Mucosa of gallbladder (tissue), 1 donor: ENCODE measurements around the gene MAOB. TPM values are rescaled to one million over a fixed set of nuclear protein-coding genes. Genes with fewer than 3 reads are reported as not detected.
A peak's percentile ranks its signal among the peaks of the same experiment; 100 is the strongest.

Source experiments
- DNase-seq: peaks from one replicate; pipeline ENCODE4 v3.0.0-alpha.2; 2020; ENCODE audit warnings: low spot score
- total RNA-seq: library from RNA; stranded (reverse); gene quantifications from one replicate; pipeline ENCODE4 v1.2.1, GENCODE V29; 2021
- donor health status: DM: no; HTN: no; CAD: no.

MAOB gene
- total RNA-seq, 1 donor from 2014 or later, result 40.9 TPM

DNA sequence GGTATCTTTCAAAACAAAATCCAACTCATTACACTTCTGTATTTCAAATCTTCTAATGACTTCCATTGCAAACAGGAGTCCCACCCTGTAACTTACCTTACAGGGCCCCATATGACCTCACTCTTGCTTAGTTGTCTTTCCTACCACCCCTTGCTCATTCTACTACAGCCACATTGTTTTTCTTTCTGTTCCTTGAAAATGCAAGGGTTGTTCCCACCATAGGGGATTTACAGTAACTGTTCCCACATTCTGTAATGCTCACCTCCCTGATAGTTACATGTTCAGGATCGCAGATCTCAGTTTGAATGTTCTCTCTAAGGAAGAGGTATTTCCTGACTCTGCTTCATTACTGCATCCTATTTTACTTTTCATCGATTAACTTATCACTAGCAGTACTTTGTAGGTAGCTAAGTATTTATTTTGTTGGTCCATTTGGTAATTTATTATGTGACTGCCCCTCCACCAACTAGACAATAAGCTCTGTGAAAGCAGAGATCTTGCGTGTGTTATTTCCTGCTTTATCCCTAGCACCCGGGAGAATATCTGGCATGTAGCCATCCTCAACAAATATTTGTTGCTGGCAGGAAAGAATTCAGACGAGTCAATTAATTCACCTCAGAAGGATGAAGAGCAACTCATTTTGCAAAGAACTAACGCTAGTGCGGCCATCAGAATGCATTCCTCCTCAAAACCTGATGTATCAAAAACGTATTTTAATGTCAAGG is 21.4 kb downstream of the MAOB start:
- DNase-seq, result peak; percentile 67

DNA sequence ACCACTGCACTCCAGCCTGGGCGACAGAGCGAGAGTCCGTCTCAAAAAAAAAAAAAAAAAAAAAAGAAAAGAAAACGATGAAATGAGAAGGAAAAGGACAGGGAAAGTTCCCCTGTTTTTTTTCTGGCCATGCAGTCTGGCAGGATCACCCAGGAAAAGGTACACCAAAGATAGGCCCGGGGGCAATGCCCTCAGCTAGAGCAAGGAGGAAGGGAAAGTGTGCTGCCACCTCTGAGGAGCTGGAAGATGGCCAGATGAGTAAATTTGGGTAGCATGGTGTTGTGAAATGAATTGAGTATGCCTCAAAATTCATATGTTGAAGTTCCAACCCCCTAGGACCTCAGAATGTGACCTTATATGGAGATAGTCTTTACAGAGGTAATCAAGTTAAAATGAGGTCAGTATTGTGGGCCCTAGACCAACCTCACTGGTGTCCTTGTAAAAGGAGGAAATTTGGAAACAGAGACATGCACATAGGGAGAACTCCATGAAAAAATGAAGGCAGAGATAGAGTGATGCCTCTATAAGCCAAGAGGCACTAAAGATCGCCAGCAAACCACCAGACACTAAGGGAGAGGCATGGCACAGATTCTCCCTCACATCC is 28.9 kb downstream of the MAOB start:
- no peak for DNase-seq

DNA sequence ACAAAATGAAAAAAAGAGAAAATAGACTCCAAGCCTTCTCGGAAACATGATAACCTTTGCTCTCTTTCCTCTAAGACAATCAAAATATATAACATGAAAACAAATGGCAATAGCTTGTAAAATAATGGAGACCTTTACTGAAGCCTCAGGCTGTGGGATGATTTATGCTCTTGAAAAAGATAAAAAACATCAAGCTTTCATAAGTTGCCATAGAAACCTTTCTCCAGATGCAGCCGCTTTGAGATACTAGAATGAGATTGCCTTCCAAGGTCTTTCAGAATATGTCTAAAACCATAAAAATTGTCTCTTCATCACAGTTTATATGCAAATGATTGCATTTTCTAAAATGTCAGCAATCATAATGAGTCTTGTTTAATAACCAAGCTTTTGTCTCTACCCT is 31.6 kb downstream of the MAOB start:
- no peak for DNase-seq

DNA sequence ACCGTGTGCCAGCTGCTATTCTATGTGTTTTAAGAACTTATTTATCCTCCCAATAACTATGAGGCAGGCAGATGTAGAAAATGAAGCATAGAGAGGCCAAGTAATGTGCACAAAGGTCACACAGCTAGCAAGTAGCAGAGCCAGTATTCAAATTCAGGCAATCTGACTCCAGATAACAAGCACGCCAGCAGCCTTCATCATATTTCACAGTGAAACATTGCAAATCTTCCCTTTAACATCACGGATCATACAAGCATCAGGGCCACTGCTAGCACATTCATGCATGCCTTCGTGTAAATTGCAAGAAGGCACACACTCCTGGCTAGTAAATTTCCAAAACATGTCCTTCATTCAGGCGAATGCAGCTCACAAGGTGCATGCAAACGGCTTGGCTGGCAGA is 33.1 kb downstream of the MAOB start:
- DNase-seq, result no peak

DNA sequence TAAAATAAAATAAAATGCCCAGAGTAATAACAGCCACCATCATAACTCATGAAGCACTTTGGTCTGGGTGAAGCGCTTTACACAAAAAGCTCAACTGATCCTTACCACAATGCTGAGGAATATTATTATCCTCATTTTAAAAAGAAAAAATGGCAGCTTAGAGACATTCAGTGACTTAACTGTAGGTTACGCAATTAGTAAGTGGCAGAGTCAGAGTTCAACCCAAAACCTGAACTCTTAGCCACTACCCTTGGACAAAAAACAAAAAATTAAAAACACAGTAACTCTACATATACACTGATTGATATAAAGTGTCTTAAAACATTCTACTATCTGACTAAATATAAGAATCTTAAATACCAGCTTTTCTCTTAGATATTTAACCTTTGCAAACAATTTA is 34.9 kb downstream of the MAOB start:
- no peak for DNase-seq

DNA sequence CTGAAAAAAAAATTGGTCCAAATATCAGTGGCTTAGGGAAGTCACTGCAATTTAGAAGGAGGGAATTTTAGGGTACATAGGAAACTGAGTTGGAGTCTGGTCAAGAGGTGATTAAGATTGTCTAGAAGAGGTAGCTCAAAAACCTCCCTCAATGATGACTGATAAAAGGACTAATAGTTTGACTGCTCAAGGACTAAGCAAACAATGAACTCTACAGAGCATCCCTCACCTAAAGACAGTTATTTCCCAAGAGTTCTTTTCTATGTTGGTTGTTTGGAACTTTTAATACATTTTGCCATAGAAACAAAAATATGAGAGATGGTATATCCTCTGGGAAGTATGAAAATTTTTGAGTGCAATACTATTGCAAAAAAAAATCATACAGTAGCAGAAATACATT is 35.7 kb downstream of the MAOB start:
- no peak for DNase-seq

DNA sequence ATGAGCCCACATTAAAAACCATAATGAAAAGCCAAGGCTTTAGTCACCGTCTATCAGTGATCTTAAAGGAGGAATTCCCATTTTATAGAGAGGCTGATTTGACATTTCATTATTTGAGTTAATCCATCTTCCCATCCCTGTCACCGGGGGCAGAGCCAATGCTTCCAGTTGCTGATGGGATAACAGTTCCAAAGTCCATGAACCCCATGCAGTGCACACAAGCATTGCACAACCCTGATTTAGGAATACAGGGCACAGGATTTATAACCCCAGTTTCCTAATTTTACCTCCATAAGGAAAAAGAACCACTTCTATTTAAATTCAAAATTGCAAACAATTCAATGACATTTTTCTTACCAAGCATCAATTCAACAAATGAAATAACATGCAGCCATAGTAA is 36.5 kb downstream of the MAOB start:
- DNase-seq, result no peak

DNA sequence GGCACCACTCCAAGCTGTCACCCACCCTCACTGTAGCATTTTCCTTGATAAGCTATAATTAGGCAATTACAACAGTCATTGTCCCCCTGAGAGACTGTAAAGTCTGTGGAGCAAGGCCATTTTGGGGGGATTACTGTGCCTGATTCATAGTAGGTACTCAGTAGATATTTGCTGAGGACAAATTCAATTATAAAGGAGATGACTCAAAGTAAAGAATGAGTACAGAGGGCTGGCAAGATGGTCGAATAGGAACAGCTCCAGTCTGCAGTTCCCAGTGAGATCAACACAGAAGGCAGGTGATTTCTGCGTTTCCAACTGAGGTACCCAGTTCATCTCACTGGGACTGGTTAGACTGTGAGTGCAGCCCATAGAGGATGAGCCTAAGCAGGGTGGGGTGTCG is 42.0 kb downstream of the MAOB start:
- DNase-seq, result no peak

DNA sequence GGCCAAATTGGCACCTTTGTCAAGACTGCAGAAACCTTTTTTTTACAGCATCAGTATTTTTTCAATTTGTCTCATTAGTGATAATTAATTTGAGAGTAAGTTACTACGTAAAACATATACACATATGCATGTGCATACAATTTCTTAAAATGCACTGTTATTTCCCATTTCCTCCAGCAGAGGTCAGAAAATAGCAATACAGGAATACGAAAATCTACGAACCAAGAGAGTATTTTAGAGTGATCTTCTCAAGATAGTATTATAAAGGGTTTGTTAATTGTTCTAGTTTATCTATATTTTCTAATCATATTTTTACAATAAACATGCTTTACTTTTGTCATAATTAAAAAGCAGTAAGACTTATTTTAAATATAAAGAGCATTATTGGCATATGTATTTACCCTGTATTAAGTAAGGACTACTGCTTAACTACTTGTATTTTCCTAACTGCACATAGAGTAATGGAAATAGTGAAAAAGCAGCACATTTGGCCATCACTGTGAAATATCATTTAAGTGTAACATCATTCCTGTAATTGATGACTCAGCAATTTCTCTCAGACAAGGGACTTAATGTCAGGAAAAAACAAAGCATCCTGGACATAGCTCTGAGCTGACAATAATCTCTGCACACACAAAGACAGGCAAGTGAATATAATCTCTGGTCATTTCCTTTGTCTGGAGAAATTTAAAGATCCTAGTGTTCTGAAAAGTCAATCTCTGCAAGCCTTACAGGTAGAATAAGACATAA is 45.6 kb downstream of the MAOB start:
- DNase-seq, result no peak

DNA sequence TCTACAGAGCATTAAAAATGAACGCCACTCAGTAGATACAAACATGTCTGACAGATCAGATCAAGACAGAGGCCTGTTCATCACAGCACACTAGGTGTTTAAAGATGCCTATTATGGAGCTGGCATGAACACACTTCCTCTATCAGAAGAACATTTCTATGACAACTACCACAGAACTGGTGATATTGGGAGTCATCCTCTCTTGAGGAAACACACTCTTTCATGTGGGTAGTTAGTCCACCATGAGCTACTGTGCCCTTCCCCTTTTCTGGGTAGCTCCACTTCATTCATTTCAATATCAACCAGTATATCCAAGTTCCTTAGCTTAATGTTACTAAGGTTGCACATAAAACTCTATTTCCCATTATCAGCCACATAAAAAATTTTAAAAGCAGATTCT is 46.7 kb downstream of the MAOB start:
- no peak for DNase-seq

DNA sequence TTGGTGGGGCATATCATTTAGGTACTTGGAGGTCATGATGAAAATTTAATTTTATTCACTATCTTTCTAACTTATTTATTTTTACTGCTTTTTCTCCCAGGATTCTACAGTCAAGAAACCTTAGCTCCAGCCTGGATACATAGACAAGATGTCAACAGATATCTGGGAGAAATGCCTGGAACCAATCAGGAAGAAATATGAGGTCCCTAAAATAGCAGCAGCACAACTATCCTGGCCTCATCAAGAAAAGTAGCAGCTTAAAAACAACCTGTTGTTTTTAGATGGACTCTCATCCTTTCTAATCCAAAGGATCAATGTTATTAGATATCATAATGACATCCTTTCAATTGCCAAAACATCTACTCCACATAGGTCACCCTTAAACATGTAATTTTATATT is 54.5 kb downstream of the MAOB start:
- DNase-seq, result no peak

DNA sequence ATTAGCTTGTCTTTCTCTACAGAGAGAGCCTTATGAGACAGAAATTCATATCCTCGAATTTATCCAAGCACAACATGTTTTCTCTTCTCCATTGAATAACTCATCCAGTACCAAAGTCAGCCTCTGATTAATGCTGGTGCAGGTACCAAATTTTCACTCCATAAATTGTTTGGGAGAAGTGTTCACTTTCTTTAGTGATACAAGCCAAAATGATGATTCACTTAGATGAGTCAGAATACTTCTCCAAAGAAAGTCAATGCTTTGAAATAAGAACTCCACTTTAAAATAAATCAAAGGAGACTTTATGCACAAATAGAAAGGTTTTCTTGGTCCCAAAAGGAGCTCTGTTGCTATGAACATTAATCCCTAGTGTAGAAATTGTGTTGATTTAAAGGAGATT is 60.2 kb downstream of the MAOB start:
- no peak for DNase-seq

DNA sequence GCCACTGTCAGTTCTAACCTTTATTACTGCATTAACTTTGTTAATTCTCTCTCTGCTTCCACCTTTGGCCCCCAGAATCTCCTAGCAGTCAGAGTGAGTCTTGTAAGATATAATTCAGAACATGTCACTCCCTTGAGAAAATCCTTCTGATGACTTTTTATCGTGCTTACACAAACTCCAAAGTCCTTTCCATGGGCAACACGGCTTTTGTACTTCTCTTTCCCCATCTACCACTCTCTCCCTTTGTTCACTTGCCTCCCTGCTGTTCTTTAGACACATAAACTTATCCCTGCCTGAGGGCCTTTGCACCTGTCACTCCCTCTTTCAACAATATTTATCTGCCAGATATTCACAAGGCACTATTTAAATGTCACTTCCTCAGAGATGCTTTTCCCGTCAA is 64.8 kb downstream of the MAOB start:
- DNase-seq, result no peak

DNA sequence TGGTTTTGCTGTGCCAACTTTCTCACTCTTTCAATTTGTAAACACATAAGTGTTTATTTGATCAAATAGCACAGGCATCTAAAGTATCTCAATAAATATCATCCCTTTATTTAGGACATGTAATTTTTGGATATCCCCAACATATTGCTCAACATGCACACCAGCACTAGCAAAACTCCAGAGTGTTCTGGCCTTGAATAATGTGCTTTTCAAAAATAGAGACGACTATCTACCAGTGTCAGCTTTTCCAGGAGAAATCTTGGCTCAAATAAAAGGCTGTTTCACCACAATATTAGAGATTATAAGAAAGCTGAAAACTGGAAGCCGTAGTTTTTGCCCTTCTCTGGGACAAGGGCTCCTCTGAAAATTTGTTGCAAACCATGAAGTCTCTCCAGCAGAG is 67.0 kb downstream of the MAOB start:
- no peak for DNase-seq

DNA sequence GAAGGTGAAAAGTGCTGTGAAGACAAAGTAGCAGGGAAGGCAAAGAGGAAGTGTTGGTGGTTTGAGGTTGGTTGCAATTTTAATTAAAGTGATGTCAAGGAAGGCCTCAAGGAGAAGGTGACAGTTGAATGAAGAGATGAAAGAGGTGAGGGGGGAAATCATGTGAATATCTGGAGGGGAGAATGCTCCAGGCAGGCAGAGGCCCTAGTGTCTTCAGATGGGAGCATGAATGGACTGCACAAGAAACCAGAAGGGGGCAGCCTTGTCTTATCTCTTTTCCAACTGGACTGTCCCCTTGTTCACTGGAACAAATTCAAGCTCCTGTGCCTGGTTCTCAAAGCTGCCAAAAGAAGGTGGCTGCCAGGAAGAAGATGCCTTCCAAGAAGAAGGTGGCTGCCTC is 68.4 kb downstream of the MAOB start:
- DNase-seq, result peak; percentile 10

DNA sequence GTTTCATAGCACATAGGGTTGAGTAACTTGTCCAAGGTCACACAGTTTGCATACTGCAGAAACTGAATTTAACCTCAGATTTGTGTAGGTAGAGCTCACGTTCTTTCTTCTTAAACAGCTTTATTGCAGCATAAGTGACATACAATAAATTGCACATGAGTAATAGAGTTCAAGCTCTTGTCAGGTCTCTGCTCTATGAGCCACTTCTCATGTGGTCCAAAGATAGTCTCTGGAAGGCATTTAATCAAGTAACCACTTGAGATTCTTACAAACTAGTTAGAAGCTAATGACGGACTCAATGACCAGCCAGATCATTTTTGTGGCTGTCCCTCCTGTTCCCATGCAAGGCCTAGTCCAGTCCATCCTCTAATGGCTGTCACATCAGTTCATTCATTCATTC is 68.9 kb downstream of the MAOB start:
- DNase-seq, result no peak

DNA sequence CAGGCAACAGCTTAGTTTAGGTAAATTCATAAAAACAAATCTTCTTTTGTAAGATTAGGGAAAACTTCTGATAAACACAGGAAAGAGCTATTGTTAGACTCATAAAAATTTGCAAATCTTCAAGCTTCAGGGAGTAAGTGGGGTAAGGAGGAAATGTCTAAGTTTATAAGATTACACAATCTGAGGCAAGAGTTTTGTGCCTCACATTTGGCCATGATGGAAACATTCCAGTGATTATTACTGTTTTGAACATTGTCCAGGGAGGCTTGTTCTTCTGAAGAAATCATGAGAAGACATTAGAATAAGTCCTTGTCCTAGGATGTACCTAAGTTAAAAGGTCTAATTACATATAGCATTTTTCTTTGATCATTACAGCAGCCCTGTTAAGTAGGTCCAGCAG is 72.8 kb downstream of the MAOB start:
- DNase-seq, result no peak

DNA sequence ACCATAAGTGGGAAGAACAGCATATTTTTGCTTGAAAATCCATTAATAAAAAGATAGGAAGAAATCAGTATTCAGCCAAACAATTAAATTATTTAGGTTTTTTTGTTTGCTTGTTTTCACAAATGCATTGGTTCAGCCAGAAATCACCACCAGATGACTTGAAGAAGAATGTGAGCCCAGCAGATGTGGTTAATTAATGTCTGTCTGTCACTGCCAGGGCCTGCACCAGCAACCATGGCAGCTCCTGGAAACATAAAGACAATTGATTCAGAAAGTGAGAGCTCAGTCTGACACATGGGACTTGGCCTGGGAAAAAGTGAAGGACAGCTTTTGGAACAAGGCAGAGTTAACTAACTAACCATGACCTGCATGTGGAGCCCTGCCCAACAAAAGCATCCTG is 74.0 kb downstream of the MAOB start:
- no peak for DNase-seq

DNA sequence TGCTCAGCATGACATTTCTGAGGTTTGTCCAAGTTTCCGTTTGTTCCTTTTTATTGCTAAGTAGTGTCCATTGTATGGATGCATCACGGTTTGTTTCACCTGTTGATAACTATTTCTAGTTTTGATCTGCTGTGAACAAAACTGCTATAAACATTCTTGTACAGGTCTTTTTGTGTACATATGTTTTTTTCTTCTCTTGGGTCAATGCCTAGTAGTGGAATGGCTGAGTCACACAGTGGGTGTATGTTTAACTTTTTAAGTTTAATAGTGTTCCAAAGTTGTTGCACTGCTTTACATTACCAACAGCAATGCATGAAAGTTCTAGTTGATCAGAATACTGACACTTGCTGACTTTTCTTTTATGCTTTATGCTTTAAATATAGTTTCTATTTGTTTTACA is 76.7 kb downstream of the MAOB start:
- no peak for DNase-seq

DNA sequence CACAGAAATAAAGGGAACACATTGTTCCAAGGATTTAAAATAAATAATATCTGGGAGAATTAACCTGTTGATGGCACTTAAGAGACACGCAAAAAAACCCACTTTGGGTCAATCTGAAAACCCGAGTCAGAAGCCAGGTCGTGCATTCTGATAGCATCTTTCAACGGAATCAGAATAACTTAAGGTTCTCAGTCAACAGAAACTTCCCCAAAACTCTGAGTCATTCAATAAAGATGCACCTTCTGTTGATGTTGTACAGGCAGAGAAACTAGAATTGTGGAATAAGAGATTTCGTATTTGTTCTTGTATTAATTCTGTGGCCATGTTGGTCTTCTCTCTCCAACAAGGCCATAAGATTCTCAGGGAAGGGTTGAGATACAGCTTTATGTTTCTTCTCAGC is 78.2 kb downstream of the MAOB start:
- DNase-seq, result no peak

DNA sequence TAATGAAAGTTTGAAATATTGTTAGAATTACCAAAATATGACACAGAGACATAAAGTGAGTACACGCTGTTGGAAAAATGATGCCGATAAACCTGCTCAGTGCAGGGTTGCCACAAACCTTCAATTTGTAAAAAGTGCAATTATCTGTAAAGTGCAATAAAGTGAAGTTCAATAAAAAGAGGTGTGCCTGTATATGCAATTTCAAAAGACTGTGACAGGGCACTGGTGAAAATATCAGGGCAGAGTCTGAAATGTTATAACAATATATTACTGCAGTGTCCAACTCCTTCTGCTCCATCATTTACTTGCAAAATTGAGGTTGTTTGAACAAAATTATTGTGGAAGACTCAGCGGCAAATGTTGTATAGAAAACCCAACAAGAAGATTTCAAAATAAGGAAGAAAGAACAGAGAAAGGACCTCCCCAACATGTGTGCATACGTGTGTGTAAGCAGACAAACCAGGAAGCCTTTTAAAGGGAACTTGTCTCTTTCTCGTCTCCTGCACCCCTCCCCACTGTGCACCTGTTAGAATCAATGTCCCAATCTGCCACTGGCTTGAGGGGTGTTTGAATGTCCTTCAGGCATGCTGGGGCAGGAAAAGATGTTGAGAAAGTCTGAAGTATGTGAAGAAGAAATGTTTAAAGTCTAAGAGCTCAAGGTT is 96.2 kb downstream of the MAOB start:
- DNase-seq, result no peak

DNA sequence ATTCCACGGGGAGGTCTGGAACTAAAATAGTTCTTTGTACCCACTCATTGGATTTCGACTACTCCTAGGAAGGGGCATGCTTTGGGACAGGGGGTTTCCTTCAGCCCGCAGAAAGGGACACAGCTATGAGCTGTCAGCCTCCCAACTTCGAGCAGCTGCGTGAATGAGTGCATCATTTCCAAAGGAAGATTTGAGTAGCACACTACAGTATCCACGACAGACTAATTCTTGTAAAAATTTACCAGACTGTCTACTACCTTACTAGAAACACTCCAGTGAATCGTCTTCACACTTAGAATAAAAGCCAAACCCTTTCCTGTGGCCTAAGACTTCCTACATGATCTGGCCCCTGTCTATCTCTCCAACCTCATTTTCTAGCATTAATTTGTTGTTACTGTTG is 124.2 kb downstream of the MAOB start:
- no peak for DNase-seq

DNA sequence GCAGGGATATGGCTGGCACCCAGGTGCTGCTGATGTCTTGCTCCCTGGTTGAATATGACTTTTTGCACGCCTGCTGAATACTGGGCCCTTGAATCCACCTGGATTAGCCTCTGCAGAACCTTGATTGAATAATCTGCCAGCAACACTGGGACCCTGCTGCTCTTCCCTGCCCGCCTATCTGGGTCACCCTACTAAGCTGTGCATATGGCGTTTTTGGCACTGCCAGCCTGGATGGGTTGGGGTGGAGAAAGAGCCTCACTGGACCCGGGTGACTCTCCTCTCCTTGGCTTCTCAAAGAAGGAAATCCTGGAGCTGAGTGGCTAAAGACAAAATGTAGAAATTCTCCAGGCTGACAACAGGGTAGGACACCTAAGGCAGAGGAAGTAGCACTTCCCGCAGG is 126.2 kb downstream of the MAOB start:
- DNase-seq, result no peak
